GM12864 (cell line): ENCODE measurements around the gene STK16.

Experiments
- DNase-seq: peaks from one replicate; pipeline ENCODE4 v3.0.0-alpha.2; 2011; ENCODE audit warnings: low read depth
- H3K4me3 ChIP-seq: 2 replicates; pipeline ENCODE4 v1.5.1; 2011; ENCODE audit warnings: mild to moderate bottlenecking, low read depth, low read length, control low read depth
- TF ChIP-seq, protein P1 (sequence below): IDR thresholded peaks from 2 replicates; pipeline ENCODE4 v1.5.1; 2011; ENCODE audit warnings: low read depth, mild to moderate bottlenecking, moderate library complexity, low read length, control low read depth, inconsistent platforms; ENCODE audit errors: missing control alignments

STK16 gene

DNA sequence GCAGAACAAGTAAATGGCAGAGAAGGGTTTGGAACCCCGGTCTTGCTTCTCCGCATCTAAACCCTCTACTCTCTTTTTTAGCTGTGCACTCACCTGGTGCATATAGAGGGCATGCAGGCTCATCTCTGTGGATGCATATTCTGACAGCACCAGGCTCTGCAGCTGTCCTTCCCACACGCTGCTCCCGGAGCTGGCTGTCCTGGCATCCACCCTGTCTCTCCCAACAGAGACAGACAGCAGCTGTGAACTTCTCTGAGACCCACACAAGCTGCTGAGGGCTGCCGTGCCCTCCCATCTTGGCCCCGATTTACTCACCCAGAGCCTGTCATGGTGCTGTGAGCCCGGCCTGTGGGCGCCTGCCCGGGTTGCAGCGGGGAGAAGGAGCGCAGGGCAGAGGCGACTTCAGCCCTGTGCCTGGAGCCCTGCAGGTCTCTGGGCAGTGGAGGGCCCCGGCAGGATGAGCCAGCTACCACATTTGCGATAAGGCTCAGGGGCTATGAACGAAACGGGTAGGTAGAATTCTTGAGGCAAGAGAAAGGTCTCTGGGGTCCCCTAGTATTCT is 23.2 kb upstream of the STK16 start:
- DNase-seq = no peak
- no peak overlapping the region for H3K4me3 ChIP-seq
- TF ChIP-seq, protein P1, sequence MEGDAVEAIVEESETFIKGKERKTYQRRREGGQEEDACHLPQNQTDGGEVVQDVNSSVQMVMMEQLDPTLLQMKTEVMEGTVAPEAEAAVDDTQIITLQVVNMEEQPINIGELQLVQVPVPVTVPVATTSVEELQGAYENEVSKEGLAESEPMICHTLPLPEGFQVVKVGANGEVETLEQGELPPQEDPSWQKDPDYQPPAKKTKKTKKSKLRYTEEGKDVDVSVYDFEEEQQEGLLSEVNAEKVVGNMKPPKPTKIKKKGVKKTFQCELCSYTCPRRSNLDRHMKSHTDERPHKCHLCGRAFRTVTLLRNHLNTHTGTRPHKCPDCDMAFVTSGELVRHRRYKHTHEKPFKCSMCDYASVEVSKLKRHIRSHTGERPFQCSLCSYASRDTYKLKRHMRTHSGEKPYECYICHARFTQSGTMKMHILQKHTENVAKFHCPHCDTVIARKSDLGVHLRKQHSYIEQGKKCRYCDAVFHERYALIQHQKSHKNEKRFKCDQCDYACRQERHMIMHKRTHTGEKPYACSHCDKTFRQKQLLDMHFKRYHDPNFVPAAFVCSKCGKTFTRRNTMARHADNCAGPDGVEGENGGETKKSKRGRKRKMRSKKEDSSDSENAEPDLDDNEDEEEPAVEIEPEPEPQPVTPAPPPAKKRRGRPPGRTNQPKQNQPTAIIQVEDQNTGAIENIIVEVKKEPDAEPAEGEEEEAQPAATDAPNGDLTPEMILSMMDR = no peak

DNA sequence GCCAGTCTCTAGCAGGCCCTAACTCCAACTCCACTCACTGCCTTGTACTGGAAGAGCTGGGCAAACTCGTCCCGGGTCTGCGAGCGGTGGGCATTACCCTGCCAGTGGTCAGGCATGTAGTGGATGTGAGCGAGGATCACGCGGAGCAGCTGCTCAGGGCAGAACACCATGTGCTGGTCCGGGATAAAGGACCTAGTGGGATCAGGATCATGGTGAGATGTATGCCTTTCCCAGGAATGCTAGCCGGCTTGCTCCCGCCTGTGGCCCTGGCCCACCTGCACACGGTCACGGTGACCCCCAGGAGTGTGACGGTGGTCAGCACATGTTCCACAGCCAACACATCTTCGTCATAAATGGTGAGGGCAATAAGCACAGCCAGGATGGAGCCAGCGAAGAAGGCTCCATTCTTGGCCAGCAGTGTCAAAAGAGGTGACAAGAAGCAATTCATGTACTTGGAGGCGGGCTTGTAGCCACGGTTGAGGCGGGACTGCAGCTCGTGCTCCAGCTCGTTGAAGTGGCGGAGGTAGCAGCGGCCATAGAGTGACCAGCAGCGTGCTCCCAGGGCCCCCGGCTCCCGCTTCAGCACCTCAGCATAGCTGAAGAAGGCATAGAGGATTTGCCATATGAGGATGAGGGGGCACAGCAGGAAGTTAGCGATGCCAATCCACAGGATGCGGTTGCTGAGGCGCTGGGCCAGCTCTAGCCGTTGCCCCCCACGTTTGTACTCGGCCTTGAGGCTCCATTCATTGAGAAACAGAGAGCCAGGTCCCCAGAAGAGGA is 21.3 kb upstream of the STK16 start:
- no peak overlapping the region for H3K4me3 ChIP-seq
- no peak for DNase-seq
- TF ChIP-seq, protein P1 = no peak

DNA sequence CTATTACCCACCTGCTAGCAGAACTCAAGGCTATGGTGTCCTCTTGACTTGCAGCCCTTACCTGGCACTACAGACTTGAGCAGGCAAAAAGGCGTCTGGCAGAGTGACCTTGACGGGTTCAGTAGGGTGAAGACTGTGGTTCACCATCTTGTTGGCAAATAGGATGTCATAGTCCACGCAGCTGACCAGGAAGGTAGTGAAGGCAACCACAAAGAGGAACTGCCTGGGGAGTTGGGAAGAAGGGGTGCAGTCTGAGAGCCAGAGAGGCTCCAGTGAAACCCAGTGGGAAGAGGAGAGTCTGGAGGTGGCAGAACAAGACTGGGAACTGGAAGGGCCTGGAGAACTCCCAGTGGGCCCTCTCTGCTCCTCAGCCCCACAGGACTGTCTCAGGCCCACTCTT is 19.9 kb upstream of the STK16 start:
- no peak overlapping the region for H3K4me3 ChIP-seq
- no peak for DNase-seq
- TF ChIP-seq, protein P1 = no peak

DNA sequence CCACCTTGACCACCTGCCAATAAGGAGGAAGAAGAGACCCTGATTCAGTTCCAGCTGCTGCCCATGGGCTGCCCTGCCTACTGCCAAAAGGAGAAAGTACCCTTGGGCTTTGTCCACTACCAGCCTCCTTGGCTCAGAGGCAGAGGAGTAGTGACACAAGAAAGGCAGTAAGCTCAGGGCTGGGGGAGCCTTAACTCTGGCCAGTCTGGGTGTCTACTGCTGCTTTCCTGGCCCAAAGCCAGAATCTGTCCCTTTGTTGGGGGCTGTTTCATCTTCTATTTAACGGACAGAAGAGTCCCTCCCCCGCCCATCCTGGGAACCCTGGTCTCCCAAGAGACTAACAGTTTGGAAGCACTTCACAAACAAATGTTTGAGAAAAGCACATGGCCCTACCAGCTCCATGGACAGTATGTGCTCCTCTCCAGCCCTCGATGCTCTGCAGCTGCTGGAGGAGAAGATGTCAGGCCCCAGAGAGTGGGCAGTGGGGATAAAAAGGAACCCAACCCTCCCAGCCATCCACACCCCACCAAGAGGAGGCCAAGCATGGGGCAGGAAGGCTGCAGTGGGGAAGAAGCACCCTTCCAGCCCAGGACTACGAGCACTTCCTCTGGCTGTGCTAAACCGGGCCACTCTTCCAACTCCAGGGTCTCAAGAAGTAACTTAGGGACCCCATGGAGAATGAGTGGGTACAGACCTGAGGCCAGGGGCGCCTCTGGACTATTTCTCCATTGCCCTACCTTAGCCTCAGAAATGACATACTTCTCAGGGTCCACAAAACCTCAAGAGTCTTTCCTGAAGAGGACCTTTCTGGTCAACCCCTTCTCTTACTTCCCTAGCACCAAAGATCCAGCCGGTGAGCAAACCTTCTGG is 17.0 kb upstream of the STK16 start:
- no peak for DNase-seq
- peak overlapping the region; percentile 80 for H3K4me3 ChIP-seq
- TF ChIP-seq, protein P1 = no peak

DNA sequence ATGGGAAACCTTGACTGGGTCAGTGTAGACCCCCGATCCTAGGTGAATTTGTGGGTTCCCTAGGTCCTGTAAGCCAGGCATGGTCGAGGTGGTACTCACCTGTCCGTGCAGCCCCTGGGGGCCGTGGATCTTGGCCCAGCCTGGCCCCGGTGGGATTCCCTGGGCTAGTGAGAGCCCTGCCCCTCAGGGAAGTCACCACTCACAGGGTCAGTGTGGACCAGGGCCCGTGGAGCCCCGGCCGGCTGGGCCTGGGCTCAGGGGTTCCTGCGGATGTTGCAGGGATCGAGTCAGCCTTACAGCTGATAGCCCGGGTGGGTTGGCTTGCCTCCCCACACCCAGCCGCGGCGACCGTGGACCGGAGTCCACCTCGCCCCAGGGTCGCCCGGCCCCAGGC is 16.4 kb upstream of the STK16 start:
- TF ChIP-seq, protein P1 = no peak
- H3K4me3 ChIP-seq = peak overlapping the region; percentile 80
- DNase-seq = no peak

DNA sequence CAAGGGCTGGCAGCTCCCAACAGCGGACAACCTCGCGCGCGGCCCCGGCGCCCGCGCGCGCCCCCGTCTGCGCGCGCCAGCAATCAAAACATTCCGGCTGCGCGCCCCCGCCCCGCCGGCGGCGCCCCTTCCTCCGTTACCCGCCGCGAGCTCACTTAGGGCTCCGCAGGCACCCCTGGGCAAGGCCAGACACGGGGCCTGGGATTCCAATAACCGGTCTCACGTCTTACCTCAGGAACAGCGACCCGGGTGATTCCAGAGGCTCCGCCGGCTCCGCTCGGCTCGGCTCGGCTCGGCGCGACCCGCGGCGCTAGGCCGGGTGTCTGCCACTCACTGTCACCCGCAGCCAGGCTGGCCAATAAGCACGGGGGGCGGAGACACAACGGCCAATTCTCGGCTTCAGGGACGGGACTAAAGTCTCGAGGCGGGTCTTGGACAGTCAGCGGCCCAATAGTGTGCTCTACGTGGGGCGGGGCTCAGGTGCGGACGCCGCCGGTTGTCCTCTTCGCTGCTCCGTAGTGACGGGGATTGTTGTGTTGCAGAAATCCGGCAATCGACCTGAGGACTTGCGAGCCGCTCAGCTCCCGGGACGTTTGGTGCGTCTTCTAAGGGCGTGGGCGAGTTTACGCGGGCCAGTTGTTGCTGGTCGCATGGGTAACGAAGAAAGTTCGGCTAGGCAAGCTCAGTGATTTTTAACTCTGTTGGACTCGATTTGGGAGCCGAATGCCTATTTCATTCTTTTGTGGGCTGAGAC is 15.8 kb upstream of the STK16 start, which contains the start of the genes ANKZF1 and ATG9A:
Gene ANKZF1 (plus strand): TSS at position 502 of the 754 bp plus-strand sequence. CDS start 452 bp downstream, outside the sequence.
Gene ATG9A (minus strand): TSS at position 332 of the 754 bp plus-strand sequence. CDS start 1,612 bp downstream, outside the sequence.
- peak; percentile 94 for DNase-seq
- H3K4me3 ChIP-seq = peak within 1 kb of the TSS; percentile 80
- TF ChIP-seq, protein P1 = no peak
